PC-3 (cell line): ENCODE measurements around the gene SNRPA1. TPM values are rescaled to one million over a fixed set of nuclear protein-coding genes. Genes with fewer than 3 reads are reported as not detected.
A peak's percentile ranks its signal among the peaks of the same experiment; 100 is the strongest.
"Not testable (repeated sequence)": the region's sequence is repeated elsewhere in the genome, so short reads cannot be mapped to it uniquely, and the experiment has no call there.

ENCODE experiments used
- ATAC-seq: fragments of 200-7000 bp; cut with Tn5 transposase; 2 replicates; pipeline ENCODE4 v1.9.1; 2020; ENCODE audit warnings: mild to moderate bottlenecking, moderate library complexity
- BruUV-seq: library from RNA; stranded (reverse); fragments of 400-500 nt; replicated peaks from 2 replicates; lab custom pipeline; 2021; lab: Mats Ljungman, UMichigan
- CTCF ChIA-PET: fragments of 300-600 bp; sonication (Branson Sonifier 250); formaldehyde crosslinking; loops from one replicate; lab custom pipeline; 2022; ENCODE audit warnings: antibody characterized with exemption; lab: Charles Lee
- POLR2A ChIA-PET: fragments of 300-600 bp; sonication (Branson Sonifier 250); formaldehyde crosslinking; loops from one replicate; lab custom pipeline; 2022; ENCODE audit warnings: antibody characterized with exemption; ENCODE audit not compliant: unreplicated experiment; lab: Charles Lee
- DNase-seq: peaks from one replicate; pipeline ENCODE4 v3.0.0-alpha.2; 2015
- H2AFZ ChIP-seq: fragments of 300-600 bp; sonication (generic); 2 replicates; pipeline ENCODE4 v1.6.0; 2016; ENCODE audit warnings: antibody characterized with exemption, low read length
- H3F3A ChIP-seq: fragments of 300-600 bp; sonication (generic); one replicate; pipeline ENCODE4 v1.6.0; 2017; ENCODE audit warnings: antibody characterized with exemption, low read length, control low read depth, mild to moderate bottlenecking; ENCODE audit not compliant: unreplicated experiment
- H3K27ac ChIP-seq: fragments of 300-600 bp; sonication (generic); 2 replicates; pipeline ENCODE4 v1.5.1; 2016; ENCODE audit warnings: mild to moderate bottlenecking, low read length
- H3K27me3 ChIP-seq: fragments of 300-600 bp; sonication (generic); 2 replicates; pipeline ENCODE4 v1.6.1; 2016; ENCODE audit warnings: low read length, mixed read lengths
- H3K36me3 ChIP-seq: fragments of 300-600 bp; sonication (generic); 2 replicates; pipeline ENCODE4 v1.6.1; 2016; ENCODE audit warnings: low read depth, mixed run types, low read length, mixed read lengths
- H3K4me1 ChIP-seq: fragments of 300-600 bp; sonication (generic); 2 replicates; pipeline ENCODE4 v1.5.1; 2016; ENCODE audit warnings: low read length; ENCODE audit not compliant: insufficient read depth
- H3K4me2 ChIP-seq: fragments of 300-600 bp; sonication (generic); 2 replicates; pipeline ENCODE4 v1.6.0; 2016; ENCODE audit warnings: low read length
- H3K4me3 ChIP-seq: fragments of 300-600 bp; sonication (generic); 2 replicates; pipeline ENCODE4 v1.5.1; 2016; ENCODE audit warnings: mild to moderate bottlenecking, low read length, mixed read lengths
- H3K79me2 ChIP-seq: fragments of 300-600 bp; sonication (generic); 2 replicates; pipeline ENCODE4 v1.6.1; 2017; ENCODE audit warnings: low read length, mixed read lengths
- H3K9ac ChIP-seq: fragments of 300-600 bp; sonication (generic); 2 replicates; pipeline ENCODE4 v1.6.0; 2016; ENCODE audit warnings: mild to moderate bottlenecking, low read length
- H3K9me2 ChIP-seq: fragments of 300-600 bp; sonication (generic); replicated peaks from 2 replicates; pipeline ENCODE4 v1.6.1; 2016; ENCODE audit warnings: mixed run types, low read length, mixed read lengths
- H3K9me3 ChIP-seq: fragments of 300-600 bp; sonication (generic); 2 replicates; pipeline ENCODE4 v1.6.1; 2016; ENCODE audit warnings: low read length, mixed read lengths
- H4K20me1 ChIP-seq: fragments of 300-600 bp; sonication (generic); 2 replicates; pipeline ENCODE4 v1.6.1; 2016; ENCODE audit warnings: low read length, mixed read lengths
- CTCF ChIP-seq: fragments of 300-600 bp; sonication (generic); conservative IDR thresholded peaks from 2 replicates; pipeline ENCODE4 v1.5.1; 2017; ENCODE audit warnings: antibody characterized with exemption, low read depth, mild to moderate bottlenecking, low read length
- EZH2 ChIP-seq: fragments of 300-600 bp; sonication (generic); IDR thresholded peaks from one replicate; pipeline ENCODE4 v1.6.1; 2017; ENCODE audit warnings: antibody characterized with exemption, mild to moderate bottlenecking, low read length; ENCODE audit not compliant: unreplicated experiment
- EZH2phosphoT487 ChIP-seq: fragments of 300-600 bp; sonication (generic); IDR thresholded peaks from 2 replicates; pipeline ENCODE4 v1.6.1; 2018; ENCODE audit warnings: mild to moderate bottlenecking, antibody characterized with exemption, low read length, borderline replicate concordance
- intact Hi-C: fragments of 100-400 bp; cut with micrococcal nuclease; formaldehyde crosslinking; loops from 2 replicates; pipeline ENCODE4 v1.9.0; 2023
- total RNA-seq: library from RNA; depleted of rRNA; stranded (reverse); fragments of >200 nt; gene quantifications from 2 replicates; pipeline ENCODE4 v1.2.3, GENCODE V29; 2014

Gene SNRPA1
- total RNA-seq, 1 experiment from 2014 or later, result 66.1 TPM

GRCh38 chr15:101295607-101296161, 636 bp upstream of the SNRPA1 start:
- Histone ChIP-seq H3K9ac (peak overlapping the region; percentile 98), H3K4me2 (peak overlapping the region; percentile 81), H3K4me3 (peak overlapping the region; percentile 100), H3K79me2 (peaks cover 43% of the 10 kb centered on the region), H2AFZ (peak overlapping the region; percentile 94), H4K20me1 (peaks cover 33% of the 10 kb centered on the region), H3K9me3 (no peaks in the 10 kb centered on the region), H3K9me2 (no peaks in the 10 kb centered on the region), H3K36me3 (peaks cover 9% of the 10 kb centered on the region), H3K4me1 (peaks cover 32% of the 10 kb centered on the region), H3K27me3 (no peaks in the 10 kb centered on the region), H3K27ac (peak overlapping the region; percentile 82), H3F3A (peaks cover 4% of the 10 kb centered on the region)
- intact Hi-C loops, result loop anchor here (2.0 to 10.0 kb wide), 2 partner anchors 279 to 345 kb away; no protein-coding TSS in a partner anchor
- BruUV-seq, result TSS peak; percentile 75
- DNase-seq, result peak; percentile 46
- peak; percentile 32 for ATAC-seq
- ChIA-PET POLR2A (no interaction called here), CTCF (interaction anchor here (0.6 kb wide), 1 partner anchor 288 kb away, joined by 3 read pairs; no protein-coding TSS in a partner anchor)
- TF ChIP-seq EZH2phosphoT487, result no peak
- no peak for TF ChIP-seq CTCF
- TF ChIP-seq EZH2, result no peak

- intact Hi-C loops, result loop anchor here (10.0 kb wide), 1 partner anchor 282 kb away; no protein-coding TSS in a partner anchor
- peak; percentile 16 for DNase-seq
- ChIA-PET POLR2A (no interaction called here), CTCF (no interaction called here)
- H2AFZ ChIP-seq, result no peak overlapping the region
- peaks cover 66% of the 10 kb centered on the region for H3K79me2 ChIP-seq
- no peak for ATAC-seq
- peaks cover 32% of the 10 kb centered on the region for H3K4me1 ChIP-seq
- no TSS peak for BruUV-seq
- TF ChIP-seq EZH2 (no peak), EZH2phosphoT487 (no peak), CTCF (no peak)
- H3K4me3 ChIP-seq, result peak overlapping the region; percentile 100
- H4K20me1 ChIP-seq, result peaks cover 48% of the 10 kb centered on the region
- peaks cover 24% of the 10 kb centered on the region for H3K36me3 ChIP-seq
- H3K27me3 ChIP-seq, result no peaks in the 10 kb centered on the region
- no peaks in the 10 kb centered on the region for H3K9me3 ChIP-seq
- H3K9ac ChIP-seq, result peak overlapping the region; percentile 98
- peaks cover 4% of the 10 kb centered on the region for H3F3A ChIP-seq
- H3K27ac ChIP-seq, result no peak overlapping the region
- H3K9me2 ChIP-seq, result no peaks in the 10 kb centered on the region
- peak overlapping the region; percentile 81 for H3K4me2 ChIP-seq
Measured at GRCh38 chr15:101293122-101293521, 1.9 kb downstream of the SNRPA1 start.

GRCh38 chr15:101288905-101289513, 6.0 kb downstream of the SNRPA1 start:
- no TSS peak for BruUV-seq
- Histone ChIP-seq H4K20me1 (peaks cover 49% of the 10 kb centered on the region), H3K4me2 (no peak overlapping the region), H3K9me3 (no peaks in the 10 kb centered on the region), H2AFZ (no peak overlapping the region), H3K79me2 (peaks cover 64% of the 10 kb centered on the region), H3F3A (no peaks in the 10 kb centered on the region), H3K27me3 (no peaks in the 10 kb centered on the region), H3K4me3 (no peak overlapping the region), H3K9me2 (no peaks in the 10 kb centered on the region), H3K36me3 (peaks cover 57% of the 10 kb centered on the region), H3K9ac (no peak overlapping the region), H3K4me1 (0 out of 2 replicates have a peak, but pooled peaks cover 10% of the 10 kb centered on the region), H3K27ac (no peak overlapping the region)
- POLR2A ChIA-PET, result no interaction called here
- ATAC-seq (peak; percentile 33), DNase-seq (peak; percentile 68)
- intact Hi-C loops, result loop anchor here (1.0 kb wide), 1 partner anchor 352 kb away; no protein-coding TSS in a partner anchor
- peak; percentile 86 for TF ChIP-seq CTCF
- no peak for TF ChIP-seq EZH2phosphoT487
- CTCF ChIA-PET, result interaction anchor here (0.7 kb wide), 1 partner anchor 275 kb away, joined by 3 read pairs; no protein-coding TSS in a partner anchor

GRCh38 chr15:101287342-101287741, 7.7 kb downstream of the SNRPA1 start:
- DNase-seq, H3K4me1 ChIP-seq, POLR2A ChIA-PET, H3K9ac ChIP-seq, intact Hi-C loops, BruUV-seq, CTCF ChIA-PET, H3K9me2 ChIP-seq, H2AFZ ChIP-seq, H3K4me3 ChIP-seq, H3K9me3 ChIP-seq, H3F3A ChIP-seq, H3K27ac ChIP-seq, ATAC-seq, H3K27me3 ChIP-seq, H3K4me2 ChIP-seq: not testable (repeated sequence)
- peaks cover 32% of the 10 kb centered on the region for H4K20me1 ChIP-seq
- H3K79me2 ChIP-seq, result peaks cover 47% of the 10 kb centered on the region
- H3K36me3 ChIP-seq, result peaks cover 67% of the 10 kb centered on the region
